A673 (cell line): Measurements from ENCODE around the gene FBXO17. TPM values are rescaled to one million over a fixed set of nuclear protein-coding genes. Genes with fewer than 3 reads are reported as not detected.

Source experiments
- BruUV-seq: library from RNA; stranded (reverse); fragments of 400-500 nt; replicated peaks from 2 replicates; lab custom pipeline; 2021; lab: Mats Ljungman, UMichigan
- CTCF ChIA-PET: fragments of 300-600 bp; sonication (Branson Sonifier 250); formaldehyde crosslinking; loops from one replicate; lab custom pipeline; 2022; ENCODE audit warnings: antibody characterized with exemption; lab: Charles Lee
- POLR2A ChIA-PET: fragments of 300-600 bp; sonication (Branson Sonifier 250); formaldehyde crosslinking; loops from one replicate; lab custom pipeline; 2022; ENCODE audit warnings: antibody characterized with exemption; ENCODE audit not compliant: low non-redundant PET; lab: Charles Lee
- DNase-seq: peaks from one replicate; pipeline ENCODE4 v3.0.0-alpha.2; 2015; ENCODE audit warnings: low spot score
- H3K27ac ChIP-seq: fragments of 200-600 bp; sonication (generic); 2 replicates; pipeline ENCODE4 v1.5.1; 2016; ENCODE audit warnings: mixed run types, low read depth, mild to moderate bottlenecking, mixed read lengths, antibody characterized with exemption, low read length; ENCODE audit not compliant: poor library complexity, severe bottlenecking
- H3K27me3 ChIP-seq: fragments of 200-600 bp; sonication (generic); replicated peaks from 2 replicates; pipeline ENCODE4 v1.6.1; 2017; ENCODE audit warnings: mixed run types, low read depth, mild to moderate bottlenecking, mixed read lengths, antibody characterized with exemption, low read length; ENCODE audit not compliant: insufficient read depth, poor library complexity
- H3K36me3 ChIP-seq: fragments of 200-600 bp; sonication (generic); 2 replicates; pipeline ENCODE4 v1.6.1; 2016; ENCODE audit warnings: mixed run types, mild to moderate bottlenecking, mixed read lengths, antibody characterized with exemption, low read length; ENCODE audit not compliant: insufficient read depth, poor library complexity, severe bottlenecking
- H3K4me1 ChIP-seq: fragments of 200-600 bp; sonication (generic); 2 replicates; pipeline ENCODE4 v1.6.1; 2017; ENCODE audit warnings: mixed run types, mild to moderate bottlenecking, mixed read lengths, antibody characterized with exemption, low read length; ENCODE audit not compliant: insufficient read depth, poor library complexity, severe bottlenecking
- H3K4me3 ChIP-seq: fragments of 200-600 bp; sonication (generic); 2 replicates; pipeline ENCODE4 v1.5.1; 2016; ENCODE audit warnings: low read depth, mixed run types, mild to moderate bottlenecking, mixed read lengths, low read length; ENCODE audit not compliant: poor library complexity, severe bottlenecking
- H3K9me3 ChIP-seq: fragments of 200-600 bp; sonication (generic); 2 replicates; pipeline ENCODE4 v1.6.1; 2016; ENCODE audit warnings: mixed run types, low read depth, mild to moderate bottlenecking, mixed read lengths, antibody characterized with exemption, low read length; ENCODE audit not compliant: poor library complexity, severe bottlenecking
- EZH2 ChIP-seq: fragments of 200-600 bp; sonication (generic); IDR thresholded peaks from 2 replicates; pipeline ENCODE4 v1.6.1; 2017; ENCODE audit warnings: borderline replicate concordance, low read depth, mild to moderate bottlenecking, mixed read lengths, antibody characterized with exemption, low read length; ENCODE audit not compliant: poor library complexity, severe bottlenecking
- intact Hi-C: fragments of 100-400 bp; cut with micrococcal nuclease; formaldehyde crosslinking; loops from one replicate; pipeline ENCODE4 v1.10.0; 2022; ENCODE audit not compliant: unreplicated experiment
- total RNA-seq: library from RNA; stranded (reverse); gene quantifications from 2 replicates; pipeline ENCODE4 v1.2.3, GENCODE V29; 2021
- TF ChIP-seq, protein P1 (sequence below): fragments of 300-800, 200-600 bp; sonication (generic); conservative IDR thresholded peaks from 2 replicates; pipeline ENCODE4 v1.5.1; 2017; ENCODE audit warnings: low read depth, mild to moderate bottlenecking, antibody characterized with exemption, low read length, moderate library complexity, mixed read lengths

The FBXO17 gene
- total RNA-seq, 1 experiment from 2014 or later = 26.0 TPM

DNA sequence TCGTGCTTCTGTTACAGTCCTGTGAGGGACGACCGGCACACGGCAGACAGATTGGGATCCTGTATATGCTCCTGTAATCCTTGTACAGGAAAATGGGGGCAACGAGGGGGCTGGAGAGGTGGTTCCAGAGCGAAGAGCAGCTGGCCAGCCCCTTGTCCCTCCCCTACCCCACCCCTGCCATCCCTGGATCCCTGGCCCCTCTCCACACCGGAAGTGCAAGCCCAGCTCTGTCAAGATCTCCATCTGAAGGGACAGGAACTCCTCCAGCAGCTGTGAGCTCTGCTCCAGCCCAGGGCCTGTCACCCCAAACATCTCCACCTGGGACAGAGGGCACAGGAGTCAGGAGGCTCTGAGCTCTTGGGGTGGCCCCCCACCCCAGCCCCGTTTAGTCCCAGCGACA, 58.0 kb downstream of the FBXO17 start:
- BruUV-seq = no TSS peak
- Histone ChIP-seq H3K4me1 (peaks cover 1% of the 10 kb centered on the region), H3K36me3 (peaks cover 5% of the 10 kb centered on the region), H3K4me3 (no peak overlapping the region), H3K9me3 (no peaks in the 10 kb centered on the region), H3K27ac (no peak overlapping the region), H3K27me3 (no peaks in the 10 kb centered on the region)
- CTCF ChIA-PET = no interaction called here
- DNase-seq = no peak
- POLR2A ChIA-PET = no interaction called here
- TF ChIP-seq, protein P1, sequence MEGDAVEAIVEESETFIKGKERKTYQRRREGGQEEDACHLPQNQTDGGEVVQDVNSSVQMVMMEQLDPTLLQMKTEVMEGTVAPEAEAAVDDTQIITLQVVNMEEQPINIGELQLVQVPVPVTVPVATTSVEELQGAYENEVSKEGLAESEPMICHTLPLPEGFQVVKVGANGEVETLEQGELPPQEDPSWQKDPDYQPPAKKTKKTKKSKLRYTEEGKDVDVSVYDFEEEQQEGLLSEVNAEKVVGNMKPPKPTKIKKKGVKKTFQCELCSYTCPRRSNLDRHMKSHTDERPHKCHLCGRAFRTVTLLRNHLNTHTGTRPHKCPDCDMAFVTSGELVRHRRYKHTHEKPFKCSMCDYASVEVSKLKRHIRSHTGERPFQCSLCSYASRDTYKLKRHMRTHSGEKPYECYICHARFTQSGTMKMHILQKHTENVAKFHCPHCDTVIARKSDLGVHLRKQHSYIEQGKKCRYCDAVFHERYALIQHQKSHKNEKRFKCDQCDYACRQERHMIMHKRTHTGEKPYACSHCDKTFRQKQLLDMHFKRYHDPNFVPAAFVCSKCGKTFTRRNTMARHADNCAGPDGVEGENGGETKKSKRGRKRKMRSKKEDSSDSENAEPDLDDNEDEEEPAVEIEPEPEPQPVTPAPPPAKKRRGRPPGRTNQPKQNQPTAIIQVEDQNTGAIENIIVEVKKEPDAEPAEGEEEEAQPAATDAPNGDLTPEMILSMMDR = no peak
- TF ChIP-seq EZH2 = no peak
- intact Hi-C loops = no loop called here

DNA sequence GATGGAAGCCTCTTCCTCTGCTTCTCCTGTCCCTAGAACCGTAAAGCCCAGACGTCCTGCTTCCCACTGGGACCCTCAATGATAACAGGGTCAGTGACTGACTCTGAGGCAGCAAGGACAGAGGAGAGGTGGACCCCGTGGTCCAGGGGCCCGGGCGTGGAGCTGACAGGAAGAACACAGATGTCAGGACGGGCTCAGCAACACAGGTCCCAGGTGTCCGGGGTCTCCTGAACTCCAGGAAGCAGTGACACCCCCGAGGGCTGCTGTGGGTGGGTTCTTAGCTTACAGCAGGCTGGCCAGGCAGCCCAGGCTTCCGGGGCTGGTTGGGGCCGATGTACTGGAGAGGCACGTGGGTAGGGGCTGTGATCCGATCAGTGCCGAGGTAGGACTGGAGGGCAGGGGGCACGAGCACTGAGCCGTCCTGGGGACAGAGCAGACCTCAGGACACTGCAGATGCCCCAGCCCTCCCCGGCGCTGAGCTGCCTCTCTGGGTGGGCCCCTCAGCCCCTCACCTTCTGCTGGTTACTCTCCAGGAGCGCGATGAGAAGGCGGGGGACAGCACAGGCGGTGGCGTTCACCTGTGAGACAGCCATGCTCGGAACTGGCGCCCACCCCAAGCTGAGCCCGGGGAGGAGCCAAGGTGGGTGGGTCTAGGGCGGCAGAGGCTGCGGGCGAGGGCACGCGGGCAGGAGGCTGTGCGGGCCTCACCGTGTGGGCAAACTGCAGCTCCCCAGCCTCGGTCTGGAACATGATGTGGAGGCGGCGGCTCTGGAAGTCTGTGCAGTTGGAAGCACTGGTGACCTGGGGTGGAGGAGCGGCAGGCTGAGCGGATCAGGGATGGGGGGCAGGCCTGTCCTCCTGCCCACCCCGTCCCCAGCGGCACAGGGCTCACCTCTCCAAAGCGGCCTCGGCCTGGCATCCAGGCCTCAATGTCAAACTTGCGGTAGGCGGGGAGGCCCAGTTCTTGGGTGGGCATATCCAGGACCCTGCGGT, 59.9 kb downstream of the FBXO17 start:
- no TSS peak for BruUV-seq
- no peak for TF ChIP-seq EZH2
- TF ChIP-seq, protein P1 = no peak
- POLR2A ChIA-PET = no interaction called here
- H3K36me3 ChIP-seq = no peaks in the 10 kb centered on the region
- CTCF ChIA-PET = no interaction called here
- no peak for DNase-seq
- H3K9me3 ChIP-seq = no peaks in the 10 kb centered on the region
- H3K4me3 ChIP-seq = no peak overlapping the region
- peaks cover 9% of the 10 kb centered on the region for H3K4me1 ChIP-seq
- H3K27me3 ChIP-seq = no peaks in the 10 kb centered on the region
- H3K27ac ChIP-seq = no peak overlapping the region
- intact Hi-C loops = no loop called here

DNA sequence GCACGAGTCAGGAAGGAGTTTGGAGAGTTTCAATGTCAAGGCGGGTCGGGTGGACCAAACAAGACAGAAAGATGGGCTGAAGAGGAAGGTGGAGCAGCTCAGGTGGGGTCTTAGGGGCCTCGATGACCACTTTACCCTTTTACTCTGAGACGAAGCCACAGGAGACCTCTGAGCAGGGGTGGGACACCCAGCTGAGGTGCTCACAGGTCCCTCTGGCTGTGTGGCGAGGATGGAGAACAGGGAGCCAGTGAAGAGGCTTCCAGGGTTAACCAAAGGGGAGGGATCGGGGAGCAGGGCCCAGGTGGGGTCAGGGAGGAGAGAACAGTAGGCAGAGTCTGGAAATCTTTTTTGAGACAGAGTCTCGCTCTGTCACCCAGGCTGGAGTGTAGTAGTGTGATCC, 61.6 kb downstream of the FBXO17 start:
- Histone ChIP-seq H3K4me3 (no peak overlapping the region), H3K27ac (no peak overlapping the region), H3K4me1 (peaks cover 9% of the 10 kb centered on the region), H3K36me3 (no peaks in the 10 kb centered on the region), H3K9me3 (no peaks in the 10 kb centered on the region), H3K27me3 (no peaks in the 10 kb centered on the region)
- intact Hi-C loops = no loop called here
- ChIA-PET CTCF (interaction anchor here (0.6 kb wide), 1 partner anchor 482 kb away, joined by 3 read pairs; no protein-coding TSS in a partner anchor), POLR2A (no interaction called here)
- no peak for DNase-seq
- no TSS peak for BruUV-seq
- TF ChIP-seq EZH2 = no peak
- TF ChIP-seq, protein P1 = no peak
